GM21528 (cell line): ENCODE measurements around the gene STK24.

Experiments
- ATAC-seq: cut with Tn5 transposase; IDR thresholded peaks from one replicate; pipeline ENCODE4 v1.9.1; 2021; ENCODE audit warnings: mild to moderate bottlenecking, moderate library complexity; ENCODE audit not compliant: unreplicated experiment, low FRiP score

Gene STK24

GRCh38 chr13:98459721-98460370 lies 117.1 kb downstream of the STK24 start:
- no peak for ATAC-seq

- ATAC-seq: no peak
Observed at GRCh38 chr13:98459171-98459681, 117.7 kb downstream of the STK24 start.

GRCh38 chr13:98458431-98458830 lies 118.5 kb downstream of the STK24 start:
- ATAC-seq: no peak

GRCh38 chr13:98457053-98457452 lies 119.9 kb downstream of the STK24 start:
- no peak for ATAC-seq

- ATAC-seq: no peak
Observed at GRCh38 chr13:98456413-98456845, 120.5 kb downstream of the STK24 start.

GRCh38 chr13:98454389-98454881 lies 122.5 kb downstream of the STK24 start:
- no peak for ATAC-seq

GRCh38 chr13:98452851-98453843 lies 123.8 kb downstream of the STK24 start:
- ATAC-seq: no peak

- ATAC-seq: no peak
Observed at GRCh38 chr13:98451676-98452470, 125.0 kb downstream of the STK24 start.

GRCh38 chr13:98450539-98451111 lies 126.3 kb downstream of the STK24 start:
- no peak for ATAC-seq

- no peak for ATAC-seq
Observed at GRCh38 chr13:98450026-98450425, 126.9 kb downstream of the STK24 start.

- ATAC-seq: no peak
Observed at GRCh38 chr13:98449273-98449672, 127.6 kb downstream of the STK24 start.

- ATAC-seq: no peak
Observed at GRCh38 chr13:98448642-98448928, 128.3 kb downstream of the STK24 start.

- ATAC-seq: no peak
Observed at GRCh38 chr13:98447881-98448641, 128.8 kb downstream of the STK24 start.

GRCh38 chr13:98447130-98447529 lies 129.8 kb downstream of the STK24 start:
- ATAC-seq: no peak

- ATAC-seq: no peak
Observed at GRCh38 chr13:98446234-98446621, 130.7 kb downstream of the STK24 start.

- ATAC-seq: peak; percentile 89
Observed at GRCh38 chr13:98445340-98446233, 131.3 kb downstream of the STK24 start.

- ATAC-seq: no peak
Observed at GRCh38 chr13:98444381-98444780, 132.5 kb downstream of the STK24 start.

GRCh38 chr13:98443800-98444325 lies 133.0 kb downstream of the STK24 start:
- ATAC-seq: no peak
